ENCODE data around the gene EPS8. TPM values are rescaled to one million over a fixed set of nuclear protein-coding genes. Genes with fewer than 3 reads are reported as not detected.

Gene EPS8
- polyA plus RNA-seq, 1 donor: 71.0 TPM

Other genes with a start within 250 kb of the EPS8 start
- 189 TPM for gene STRAP, start 93.0 kb upstream of the EPS8 start, polyA plus RNA-seq (ENCODE audit: insufficient read length)
- gene DERA, start 121.9 kb upstream of the EPS8 start, polyA plus RNA-seq (ENCODE audit: insufficient read length): 49.9 TPM

Measured in left kidney (tissue), 1 donor.